ENCODE results near the gene OR6X1. TPM values are rescaled to one million over a fixed set of nuclear protein-coding genes. Genes with fewer than 3 reads are reported as not detected.

The OR6X1 gene
- total RNA-seq (ENCODE audit: low replicate concordance), result not detected in 2 replicates
- long read RNA-seq, result 0 reads

- Mint-ChIP-seq H3K9me3 (no peaks in the 10 kb centered on the region), H3K4me3 (no peak within 1 kb of the TSS), H3K36me3 (no peaks in the 10 kb centered on the region), H3K27me3 (peaks cover 7% of the 10 kb centered on the region), H3K27ac (no peak within 1 kb of the TSS), H3K4me1 (ENCODE audit: unreplicated experiment) (no peaks in the 10 kb centered on the region)
- no peak for DNase-seq (ENCODE audit: extremely low spot score, unreplicated experiment)
- TF ChIP-seq CTCF (conservative IDR thresholded peaks at IDR 0.05), result no peak
Measured at GRCh38 chr11:123754101-123754568, at the start of gene OR6X1. Gene OR6X1 (minus strand): TSS chr11:123754518. CDS start chr11:123754518, 0 bp downstream.

GRCh38 chr11:123801765-123802164 lies 47.4 kb upstream of the OR6X1 start:
- no peak for DNase-seq (ENCODE audit: extremely low spot score, unreplicated experiment)
- Mint-ChIP-seq H3K9me3 (no peaks in the 10 kb centered on the region), H3K4me1 (ENCODE audit: unreplicated experiment) (peaks cover 3% of the 10 kb centered on the region), H3K4me3 (no peak overlapping the region), H3K27me3 (no peaks in the 10 kb centered on the region), H3K27ac (no peak overlapping the region), H3K36me3 (no peaks in the 10 kb centered on the region)
- TF ChIP-seq CTCF (conservative IDR thresholded peaks at IDR 0.05), result no peak

GRCh38 chr11:123800036-123800435 lies 45.7 kb upstream of the OR6X1 start:
- Mint-ChIP-seq H3K36me3 (no peaks in the 10 kb centered on the region), H3K4me1 (ENCODE audit: unreplicated experiment) (peaks cover 4% of the 10 kb centered on the region), H3K9me3 (peaks cover 6% of the 10 kb centered on the region), H3K27ac (no peak overlapping the region), H3K27me3 (no peaks in the 10 kb centered on the region), H3K4me3 (no peak overlapping the region)
- no peak for DNase-seq (ENCODE audit: extremely low spot score, unreplicated experiment)
- TF ChIP-seq CTCF (conservative IDR thresholded peaks at IDR 0.05), result no peak

GRCh38 chr11:123799438-123799837 lies 45.1 kb upstream of the OR6X1 start:
- no peaks in the 10 kb centered on the region for H3K36me3 Mint-ChIP-seq
- H3K9me3 Mint-ChIP-seq, result peaks cover 6% of the 10 kb centered on the region
- no peak for TF ChIP-seq CTCF (conservative IDR thresholded peaks at IDR 0.05)
- no peak for DNase-seq (ENCODE audit: extremely low spot score, unreplicated experiment)
- peaks cover 4% of the 10 kb centered on the region for H3K4me1 Mint-ChIP-seq (ENCODE audit: unreplicated experiment)
- no peak overlapping the region for H3K27ac Mint-ChIP-seq
- H3K4me3 Mint-ChIP-seq, result no peak overlapping the region
- no peaks in the 10 kb centered on the region for H3K27me3 Mint-ChIP-seq

- H3K4me3 Mint-ChIP-seq, result no peak overlapping the region
- H3K27me3 Mint-ChIP-seq, result no peaks in the 10 kb centered on the region
- H3K9me3 Mint-ChIP-seq, result peaks cover 6% of the 10 kb centered on the region
- DNase-seq (ENCODE audit: extremely low spot score, unreplicated experiment), result no peak
- no peaks in the 10 kb centered on the region for H3K36me3 Mint-ChIP-seq
- H3K4me1 Mint-ChIP-seq (ENCODE audit: unreplicated experiment), result peaks cover 4% of the 10 kb centered on the region
- no peak for TF ChIP-seq CTCF (conservative IDR thresholded peaks at IDR 0.05)
- H3K27ac Mint-ChIP-seq, result no peak overlapping the region
Measured at GRCh38 chr11:123798513-123799252, 44.4 kb upstream of the OR6X1 start.
